GM19351 (cell line): ENCODE data around the gene KCNQ1.
A peak's percentile ranks its signal among the peaks of the same experiment; 100 is the strongest.

Experiments
- ATAC-seq: cut with Tn5 transposase; IDR thresholded peaks from one replicate; pipeline ENCODE4 v1.9.1; 2021; ENCODE audit warnings: mild to moderate bottlenecking, moderate library complexity; ENCODE audit not compliant: unreplicated experiment

The KCNQ1 gene

GRCh38 chr11:2586793-2587131 is 142.0 kb downstream of the KCNQ1 start:
- ATAC-seq: no peak

- no peak for ATAC-seq
Observed at GRCh38 chr11:2587132-2587930, 142.5 kb downstream of the KCNQ1 start.

- ATAC-seq: no peak
Observed at GRCh38 chr11:2587976-2588748, 143.4 kb downstream of the KCNQ1 start.

- no peak for ATAC-seq
Observed at GRCh38 chr11:2588809-2589537, 144.2 kb downstream of the KCNQ1 start.

- ATAC-seq: no peak
Observed at GRCh38 chr11:2589538-2589934, 144.7 kb downstream of the KCNQ1 start.

GRCh38 chr11:2590131-2590964 is 145.5 kb downstream of the KCNQ1 start:
- ATAC-seq: no peak

- no peak for ATAC-seq
Observed at GRCh38 chr11:2590965-2591754, 146.4 kb downstream of the KCNQ1 start.

GRCh38 chr11:2591805-2592204 is 147.0 kb downstream of the KCNQ1 start:
- ATAC-seq: no peak

- no peak for ATAC-seq
Observed at GRCh38 chr11:2592559-2593392, 148.0 kb downstream of the KCNQ1 start.

- ATAC-seq: no peak
Observed at GRCh38 chr11:2593393-2593950, 148.7 kb downstream of the KCNQ1 start.

GRCh38 chr11:2594267-2594666 is 149.5 kb downstream of the KCNQ1 start:
- ATAC-seq: no peak

- ATAC-seq: no peak
Observed at GRCh38 chr11:2595204-2595603, 150.4 kb downstream of the KCNQ1 start.

- ATAC-seq: no peak
Observed at GRCh38 chr11:2599561-2600189, 154.9 kb downstream of the KCNQ1 start.

- no peak for ATAC-seq
Observed at GRCh38 chr11:2609345-2609744, 164.5 kb downstream of the KCNQ1 start.

GRCh38 chr11:2612884-2613571 is 168.2 kb downstream of the KCNQ1 start:
- no peak for ATAC-seq

- peak; percentile 56 for ATAC-seq
Observed at GRCh38 chr11:2621894-2622293, 177.1 kb downstream of the KCNQ1 start.

GRCh38 chr11:2625183-2625582 is 180.4 kb downstream of the KCNQ1 start:
- no peak for ATAC-seq

GRCh38 chr11:2630679-2631078 is 185.9 kb downstream of the KCNQ1 start:
- ATAC-seq: no peak
